Glomerular visceral epithelial cell (primary cell): ENCODE measurements around the gene ANKRD1.

Experiments
- DNase-seq: peaks from one replicate; pipeline ENCODE4 v3.0.0-alpha.2; 2016; ENCODE audit errors: extremely low spot score

Gene ANKRD1

GRCh38 chr10:90935581-90936275 is 14.8 kb upstream of the ANKRD1 start:
- no peak for DNase-seq

GRCh38 chr10:90930971-90931871 is 10.3 kb upstream of the ANKRD1 start:
- peak; percentile 86 for DNase-seq

- DNase-seq, result peak; percentile 38
These were observed 9.4 kb upstream of the ANKRD1 start for GRCh38 chr10:90930070-90930837.

- no peak for DNase-seq
These were observed 8.3 kb upstream of the ANKRD1 start for GRCh38 chr10:90929179-90929578.

- DNase-seq, result no peak
These were observed 6.4 kb upstream of the ANKRD1 start for GRCh38 chr10:90927293-90927692.

GRCh38 chr10:90925079-90926029 is 4.5 kb upstream of the ANKRD1 start:
- peak; percentile 47 for DNase-seq

GRCh38 chr10:90924552-90924951 is 3.7 kb upstream of the ANKRD1 start:
- DNase-seq, result no peak

GRCh38 chr10:90923111-90923731 is 2.3 kb upstream of the ANKRD1 start:
- no peak for DNase-seq

GRCh38 chr10:90921906-90922305 is 1.0 kb upstream of the ANKRD1 start:
- no peak for DNase-seq

GRCh38 chr10:90919683-90920574 is 958 bp downstream of the ANKRD1 start:
- no peak for DNase-seq

GRCh38 chr10:90917968-90918318 is 2.9 kb downstream of the ANKRD1 start:
- DNase-seq, result no peak

GRCh38 chr10:90917238-90917967 is 3.5 kb downstream of the ANKRD1 start:
- no peak for DNase-seq

GRCh38 chr10:90916392-90917237 is 4.3 kb downstream of the ANKRD1 start:
- no peak for DNase-seq

GRCh38 chr10:90915766-90916075 is 5.2 kb downstream of the ANKRD1 start:
- DNase-seq, result no peak

GRCh38 chr10:90914992-90915765 is 5.7 kb downstream of the ANKRD1 start:
- no peak for DNase-seq

GRCh38 chr10:90913774-90914420 is 7.0 kb downstream of the ANKRD1 start:
- no peak for DNase-seq
